Activated naive CD4-positive, alpha-beta T cell treated with anti-CD3 and anti-CD28 coated beads for 36 hours (primary cell): ENCODE measurements around the gene CYTH3. TPM values are rescaled to one million over a fixed set of nuclear protein-coding genes. Genes with fewer than 3 reads are reported as not detected.
"Not testable (repeated sequence)": the region's sequence is repeated elsewhere in the genome, so short reads cannot be mapped to it uniquely, and the experiment has no call there.

Experiments used
- CTCF ChIA-PET: fragments of 350-600 bp; sonication (Branson Sonifier 250); formaldehyde crosslinking; loops from one replicate; lab custom pipeline; 2021; ENCODE audit warnings: antibody characterized with exemption; lab: Charles Lee
- DNase-seq: peaks from one replicate; pipeline ENCODE4 v3.0.0-alpha.2; 2020
- H3K27ac Mint-ChIP-seq: one replicate; pipeline ENCODE4 v1.8.0; 2021; ENCODE audit warnings: mild to moderate bottlenecking, mixed read lengths
- H3K27me3 Mint-ChIP-seq: one replicate; pipeline ENCODE4 v1.8.0; 2021; ENCODE audit warnings: low read depth, mixed read lengths
- H3K36me3 Mint-ChIP-seq: one replicate; pipeline ENCODE4 v1.8.0; 2021; ENCODE audit warnings: low read depth, mixed read lengths
- H3K4me1 Mint-ChIP-seq: one replicate; pipeline ENCODE4 v1.8.0; 2021; ENCODE audit warnings: low read depth, mixed read lengths
- H3K4me3 Mint-ChIP-seq: one replicate; pipeline ENCODE4 v1.8.0; 2021; ENCODE audit warnings: mild to moderate bottlenecking, moderate library complexity, mixed read lengths
- H3K9me3 Mint-ChIP-seq: one replicate; pipeline ENCODE4 v1.8.0; 2021; ENCODE audit warnings: mixed read lengths
- intact Hi-C: fragments of 100-400 bp; cut with micrococcal nuclease; formaldehyde crosslinking; loops from one replicate; pipeline ENCODE4 v1.15.1; 2023
- total RNA-seq, 2 experiments: library from RNA; stranded (reverse); gene quantifications; one replicate each; pipeline ENCODE4 v1.2.3, GENCODE V29; 2021

CYTH3 gene
- total RNA-seq, 2 experiments from 2014 or later = 1.1 TPM

DNA sequence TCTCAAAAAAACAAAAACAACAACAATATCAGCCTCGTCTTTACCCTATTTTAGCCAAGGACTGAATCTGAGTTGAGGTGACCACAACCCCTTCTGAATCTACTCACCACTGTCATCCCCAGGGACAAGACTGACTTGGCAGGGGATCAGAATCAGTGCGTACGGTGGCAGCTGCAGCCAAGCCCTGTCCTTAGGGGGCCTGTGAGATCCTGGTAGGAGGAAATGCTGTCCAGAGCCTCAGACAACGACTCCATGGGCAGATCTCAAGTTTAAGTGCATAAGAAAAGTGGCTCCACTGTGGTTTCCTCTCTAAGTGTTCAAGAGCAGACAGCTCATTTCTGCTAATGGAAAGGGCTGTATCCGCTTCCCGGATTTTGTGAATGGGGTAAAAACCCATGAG, 22.4 kb upstream of the CYTH3 start:
- H3K4me1 Mint-ChIP-seq = peaks cover 4% of the 10 kb centered on the region
- intact Hi-C loops = no loop called here
- no peak overlapping the region for H3K27ac Mint-ChIP-seq
- DNase-seq = no peak
- CTCF ChIA-PET = no interaction called here
- H3K4me3 Mint-ChIP-seq = no peak overlapping the region
- no peaks in the 10 kb centered on the region for H3K36me3 Mint-ChIP-seq
- H3K27me3 Mint-ChIP-seq = no peaks in the 10 kb centered on the region
- H3K9me3 Mint-ChIP-seq = no peaks in the 10 kb centered on the region

DNA sequence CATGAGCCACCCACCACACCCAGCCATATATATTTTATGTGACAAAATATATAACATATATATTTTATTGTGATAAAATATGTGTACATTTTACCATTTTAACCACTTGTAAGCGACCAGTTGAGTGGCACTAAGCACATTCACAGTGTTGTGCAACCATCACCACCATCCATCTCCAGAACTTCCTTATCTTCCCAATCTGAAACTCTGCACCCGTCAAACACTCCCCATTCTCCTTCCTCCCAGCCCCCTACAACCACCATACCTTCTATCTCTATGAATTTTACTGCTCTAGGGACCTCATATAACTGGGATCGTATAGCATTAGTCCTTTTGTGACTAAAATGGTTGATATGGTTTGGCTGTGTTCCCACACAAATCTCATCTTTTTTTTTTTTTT, 20.8 kb upstream of the CYTH3 start:
- peaks cover 4% of the 10 kb centered on the region for H3K4me1 Mint-ChIP-seq
- H3K4me3 Mint-ChIP-seq = no peak overlapping the region
- H3K27me3 Mint-ChIP-seq = no peaks in the 10 kb centered on the region
- DNase-seq = no peak
- CTCF ChIA-PET = no interaction called here
- H3K27ac Mint-ChIP-seq = no peak overlapping the region
- H3K36me3 Mint-ChIP-seq = no peaks in the 10 kb centered on the region
- H3K9me3 Mint-ChIP-seq = no peaks in the 10 kb centered on the region
- intact Hi-C loops = no loop called here

DNA sequence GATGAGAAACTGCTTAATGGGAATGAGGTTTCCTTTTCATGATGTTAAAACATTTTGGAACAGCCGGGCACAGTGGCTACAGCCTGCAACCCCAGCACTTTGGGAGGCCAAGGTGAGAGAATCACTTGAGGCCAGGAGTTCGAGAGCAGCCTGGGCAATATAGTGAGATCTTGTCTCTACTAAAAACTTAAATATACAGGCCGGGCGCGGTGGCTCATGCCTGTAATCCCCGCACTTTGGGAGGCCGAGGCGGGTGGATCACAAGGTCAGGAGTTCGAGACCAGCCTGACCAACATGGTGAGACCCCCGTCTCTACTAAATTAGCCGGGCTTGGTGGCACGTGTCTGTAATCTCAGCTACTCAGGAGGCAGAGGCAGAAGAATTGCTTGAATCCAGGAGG, 19.5 kb upstream of the CYTH3 start:
- DNase-seq, CTCF ChIA-PET, H3K27me3 Mint-ChIP-seq, intact Hi-C loops, H3K4me3 Mint-ChIP-seq, H3K36me3 Mint-ChIP-seq, H3K4me1 Mint-ChIP-seq, H3K27ac Mint-ChIP-seq, H3K9me3 Mint-ChIP-seq: not testable (repeated sequence)

DNA sequence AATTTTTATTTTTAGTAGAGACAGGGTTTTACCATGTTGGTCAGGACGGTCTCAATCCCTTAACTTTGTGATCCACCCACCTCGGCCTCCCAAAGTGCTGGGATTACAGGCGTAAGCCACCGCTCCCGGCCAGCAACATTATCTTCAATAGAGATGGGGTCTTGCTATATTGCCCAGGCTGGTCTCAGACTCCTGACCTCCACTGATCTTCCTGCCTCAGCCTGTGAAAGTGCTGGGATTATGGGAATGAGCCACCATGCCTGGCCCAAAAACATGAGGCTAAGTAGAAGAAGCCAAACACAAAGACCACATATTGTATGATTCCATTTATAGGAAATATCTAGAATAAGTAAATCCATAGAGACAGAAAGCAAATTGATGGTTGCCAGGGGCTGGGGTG, 19.1 kb upstream of the CYTH3 start:
- no peak for DNase-seq
- no peaks in the 10 kb centered on the region for H3K9me3 Mint-ChIP-seq
- H3K4me1 Mint-ChIP-seq = peaks cover 4% of the 10 kb centered on the region
- CTCF ChIA-PET = no interaction called here
- no peak overlapping the region for H3K4me3 Mint-ChIP-seq
- intact Hi-C loops = no loop called here
- H3K27ac Mint-ChIP-seq = no peak overlapping the region
- H3K36me3 Mint-ChIP-seq = no peaks in the 10 kb centered on the region
- no peaks in the 10 kb centered on the region for H3K27me3 Mint-ChIP-seq

DNA sequence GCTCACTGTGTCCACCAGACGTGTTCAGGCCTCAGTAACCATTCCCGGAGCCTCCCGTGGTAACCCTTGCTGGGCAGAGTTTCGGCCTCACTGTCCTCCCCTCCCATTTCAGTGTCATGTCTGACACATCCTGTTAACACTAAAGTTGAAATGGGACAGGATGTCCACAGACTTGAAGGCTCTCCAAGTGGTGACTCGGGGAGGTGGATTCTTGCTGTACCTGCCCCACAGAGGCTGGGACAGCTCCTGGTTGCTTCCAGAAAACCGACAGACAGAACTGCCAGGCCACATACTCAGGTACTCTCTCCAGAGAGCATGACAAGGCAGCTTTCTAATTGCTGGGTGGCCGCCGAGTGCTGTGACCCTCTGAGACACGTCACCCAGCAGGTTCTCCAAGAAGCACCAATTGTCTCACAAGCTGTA, 17.9 kb upstream of the CYTH3 start:
- no peak overlapping the region for H3K27ac Mint-ChIP-seq
- intact Hi-C loops = no loop called here
- H3K27me3 Mint-ChIP-seq = no peaks in the 10 kb centered on the region
- no peak overlapping the region for H3K4me3 Mint-ChIP-seq
- H3K36me3 Mint-ChIP-seq = no peaks in the 10 kb centered on the region
- CTCF ChIA-PET = no interaction called here
- no peak for DNase-seq
- H3K9me3 Mint-ChIP-seq = no peaks in the 10 kb centered on the region
- H3K4me1 Mint-ChIP-seq = peaks cover 4% of the 10 kb centered on the region

DNA sequence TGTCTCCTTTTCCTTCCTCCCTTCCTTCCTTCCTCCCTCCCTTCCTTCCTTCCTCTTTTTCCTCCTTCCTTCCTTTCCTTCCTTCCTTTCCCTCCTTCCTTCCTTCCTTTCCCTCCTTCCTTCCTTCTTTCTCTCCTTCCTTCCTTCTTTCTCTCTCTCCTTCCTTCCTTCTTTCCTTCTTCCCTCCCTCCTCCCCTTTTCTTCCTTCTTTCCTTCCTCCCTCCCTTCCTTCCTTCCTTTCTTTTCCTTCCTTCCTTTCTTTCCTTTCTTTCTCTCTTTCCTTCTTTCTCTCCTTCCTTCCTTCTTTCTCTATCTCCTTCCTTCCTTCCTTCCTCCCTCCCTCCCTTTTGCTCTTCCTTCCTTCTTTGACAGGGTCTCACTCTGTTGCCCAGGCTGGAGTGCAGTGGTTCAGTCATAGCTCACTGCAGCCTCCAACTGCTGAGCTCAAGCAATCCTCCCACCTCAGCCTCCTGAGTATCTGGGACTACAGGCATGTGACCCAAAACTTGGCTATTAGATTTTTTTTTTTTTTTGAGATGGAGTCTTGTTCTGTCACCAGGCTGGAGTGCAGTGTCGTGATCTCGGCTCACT, 15.9 kb upstream of the CYTH3 start:
- Mint-ChIP-seq H3K27ac (no peak overlapping the region), H3K9me3 (no peaks in the 10 kb centered on the region), H3K4me3 (no peak overlapping the region), H3K36me3 (no peaks in the 10 kb centered on the region), H3K4me1 (no peaks in the 10 kb centered on the region), H3K27me3 (no peaks in the 10 kb centered on the region)
- CTCF ChIA-PET = no interaction called here
- no peak for DNase-seq
- intact Hi-C loops = no loop called here

DNA sequence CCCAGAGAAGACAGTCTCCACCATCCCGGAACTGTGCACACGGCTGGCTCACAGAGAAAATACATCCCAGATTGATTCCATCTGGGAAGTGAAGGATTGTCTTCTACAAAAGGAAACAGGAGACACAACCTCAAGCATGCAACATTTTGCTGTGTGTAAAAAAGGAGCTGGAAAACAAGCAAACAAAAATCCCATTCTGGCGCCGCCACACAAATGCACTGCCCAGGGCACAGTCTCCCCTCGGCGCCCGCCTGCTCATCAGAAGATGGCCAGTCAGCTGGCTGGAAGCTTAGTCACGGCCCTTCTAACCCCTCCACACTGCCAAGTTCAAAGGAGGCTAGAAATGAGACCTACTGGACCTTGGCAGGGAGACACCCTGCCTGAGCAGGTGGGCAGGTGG, 14.1 kb upstream of the CYTH3 start:
- H3K36me3 Mint-ChIP-seq = no peaks in the 10 kb centered on the region
- CTCF ChIA-PET = no interaction called here
- intact Hi-C loops = no loop called here
- DNase-seq = no peak
- H3K4me1 Mint-ChIP-seq = no peaks in the 10 kb centered on the region
- no peak overlapping the region for H3K27ac Mint-ChIP-seq
- no peaks in the 10 kb centered on the region for H3K9me3 Mint-ChIP-seq
- no peaks in the 10 kb centered on the region for H3K27me3 Mint-ChIP-seq
- H3K4me3 Mint-ChIP-seq = no peak overlapping the region

DNA sequence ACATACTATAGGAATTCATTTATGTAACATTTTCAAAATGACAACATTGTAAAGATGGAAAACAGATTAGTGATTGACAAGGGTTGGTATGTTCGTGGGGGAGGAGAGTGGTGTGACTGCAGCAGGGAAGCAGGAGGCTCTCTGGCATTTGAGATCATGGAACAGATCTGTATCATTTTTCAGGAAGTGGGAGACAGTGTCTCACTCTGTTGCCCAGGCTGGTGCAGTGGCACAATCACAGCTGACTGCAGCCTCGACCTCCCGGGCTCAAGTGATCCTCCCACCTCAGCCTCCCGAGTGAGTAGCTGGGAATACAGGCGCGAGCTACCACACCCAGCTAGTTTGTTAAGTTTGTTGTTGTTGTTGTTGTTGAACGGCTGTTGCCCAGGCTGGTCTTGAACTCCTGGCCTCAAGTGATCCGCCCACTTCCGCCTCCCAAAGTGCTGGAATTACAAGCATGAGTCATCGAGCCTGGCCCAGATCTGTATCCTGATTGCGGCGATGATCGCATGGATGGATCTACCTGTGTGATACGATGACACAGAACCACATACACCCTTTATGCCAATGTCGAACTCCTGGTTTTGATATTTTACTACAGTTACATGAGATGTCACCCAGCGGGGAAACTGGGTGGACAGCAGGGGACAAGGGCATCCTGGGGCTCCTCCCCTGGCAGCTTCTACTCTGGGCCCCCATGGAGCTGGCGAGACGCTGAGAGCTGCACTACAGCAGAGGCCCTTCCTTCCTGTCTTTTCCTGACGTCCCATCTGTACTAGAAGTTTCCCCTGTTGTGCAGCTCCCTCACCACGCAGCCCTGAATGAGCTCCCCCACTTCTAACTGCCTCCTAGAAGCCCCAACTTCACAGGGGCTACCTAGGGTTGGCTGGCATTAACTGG, 12.3 kb upstream of the CYTH3 start:
- intact Hi-C loops = no loop called here
- no peak overlapping the region for H3K27ac Mint-ChIP-seq

DNA sequence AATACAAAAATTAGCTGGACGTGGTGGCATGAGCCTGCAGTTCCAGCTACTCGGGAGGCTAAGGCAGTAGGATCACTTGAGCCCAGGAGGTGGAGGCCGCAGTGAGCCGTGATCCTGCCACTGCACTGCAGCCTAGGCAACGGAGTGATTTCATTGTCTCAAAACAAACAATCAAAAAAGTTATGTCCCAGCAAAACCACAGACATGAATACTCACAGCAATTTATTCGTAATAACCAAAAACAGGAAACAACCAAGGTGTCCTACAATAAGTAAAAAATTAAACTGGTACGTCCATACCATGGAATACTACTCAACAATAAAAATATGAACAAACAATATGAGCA, 11.6 kb upstream of the CYTH3 start:
- H3K4me1 Mint-ChIP-seq = no peaks in the 10 kb centered on the region
- intact Hi-C loops = no loop called here

More for the DNA sequence above, 12.3 kb upstream of the CYTH3 start:
- Mint-ChIP-seq H3K27me3 (no peaks in the 10 kb centered on the region), H3K36me3 (no peaks in the 10 kb centered on the region), H3K4me1 (no peaks in the 10 kb centered on the region), H3K4me3 (no peak overlapping the region), H3K9me3 (no peaks in the 10 kb centered on the region)
- no peak for DNase-seq
- CTCF ChIA-PET = interaction anchor here (0.6 kb wide), 1 partner anchor 1031 kb away, joined by 4 read pairs; no protein-coding TSS in a partner anchor

DNA sequence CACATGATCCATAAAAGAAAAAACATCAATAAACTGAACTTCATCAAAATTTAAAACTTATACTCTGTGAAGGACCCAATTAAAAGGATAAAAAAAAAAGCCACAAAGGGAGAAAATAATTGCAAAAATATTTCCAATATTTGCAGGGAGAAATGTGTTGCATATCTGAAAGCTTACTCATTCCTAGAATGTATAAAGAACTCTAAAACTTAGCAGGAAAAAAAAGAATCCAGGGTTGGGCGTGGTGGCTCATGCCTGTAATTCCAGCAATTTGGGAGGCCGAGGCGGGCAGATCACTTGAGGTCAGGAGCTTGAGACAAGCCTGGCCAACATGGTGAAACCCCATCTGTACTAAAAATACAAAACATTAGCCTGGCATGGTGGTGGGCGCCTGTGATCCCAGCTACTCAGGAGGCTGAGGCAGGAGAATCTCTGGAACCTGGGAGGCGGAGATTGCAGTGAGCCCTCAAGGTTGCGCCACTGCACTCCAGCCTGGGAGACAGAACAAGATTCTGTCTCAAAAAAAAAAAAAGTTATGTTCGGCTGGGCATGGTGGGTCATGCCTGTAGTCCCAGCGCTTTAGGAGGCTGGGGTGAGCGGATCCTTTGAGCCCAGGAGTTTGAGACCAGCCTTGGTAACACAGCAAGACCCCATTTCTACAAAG, 11.1 kb upstream of the CYTH3 start:
- H3K27ac Mint-ChIP-seq, H3K36me3 Mint-ChIP-seq, H3K9me3 Mint-ChIP-seq, H3K4me1 Mint-ChIP-seq, DNase-seq, H3K4me3 Mint-ChIP-seq, H3K27me3 Mint-ChIP-seq, intact Hi-C loops: not testable (repeated sequence)
- CTCF ChIA-PET = interaction anchor here (0.6 kb wide), 2 partner anchors 226 to 1029 kb away, joined by 4 to 6 read pairs; no protein-coding TSS in a partner anchor

More for the DNA sequence above, 11.6 kb upstream of the CYTH3 start:
- Mint-ChIP-seq H3K27ac (no peak overlapping the region), H3K4me3 (no peak overlapping the region), H3K36me3 (no peaks in the 10 kb centered on the region), H3K9me3 (no peaks in the 10 kb centered on the region), H3K27me3 (no peaks in the 10 kb centered on the region)
- no peak for DNase-seq
- CTCF ChIA-PET = interaction anchor here (0.6 kb wide), 1 partner anchor 1030 kb away, joined by 4 read pairs; no protein-coding TSS in a partner anchor

DNA sequence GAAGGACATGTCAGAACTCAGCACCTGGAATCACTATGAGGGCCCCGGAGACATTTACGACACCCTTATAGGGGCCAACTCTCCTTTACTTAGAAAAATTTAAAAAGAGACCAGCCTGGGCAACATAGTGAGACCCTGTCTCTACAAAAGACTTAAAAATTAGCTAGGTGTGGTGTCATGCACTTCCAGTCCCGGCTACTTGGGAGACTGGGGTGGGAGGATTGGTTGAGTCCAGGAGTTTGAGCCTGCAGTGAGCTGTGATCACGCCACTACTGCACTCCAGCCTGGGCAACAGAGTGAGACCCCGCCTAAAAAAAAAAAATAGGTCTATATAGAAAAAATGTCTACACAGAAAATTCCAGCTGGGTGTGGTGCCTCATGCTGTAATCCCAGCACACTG, 7.5 kb upstream of the CYTH3 start:
- no peak overlapping the region for H3K27ac Mint-ChIP-seq
- CTCF ChIA-PET = no interaction called here

DNA sequence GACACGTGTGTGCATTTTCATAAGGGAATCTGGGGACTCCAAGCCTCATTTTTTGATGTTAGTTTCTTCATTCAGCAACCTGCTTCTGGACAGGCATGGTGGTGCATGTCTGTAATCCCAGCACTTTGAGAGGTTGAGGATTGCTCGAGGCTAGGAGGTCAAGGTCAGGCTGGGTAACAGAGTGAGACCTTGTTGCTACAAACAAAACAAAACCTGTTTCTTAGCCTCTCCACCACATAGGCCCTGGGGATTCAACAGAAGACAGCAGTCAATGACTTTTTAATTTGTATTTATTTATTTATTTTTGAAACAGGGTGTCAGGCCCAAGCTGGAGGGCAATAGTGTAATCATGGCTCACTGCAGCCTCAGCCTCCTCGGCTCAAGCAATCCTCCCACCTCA, 6.9 kb upstream of the CYTH3 start:
- no peaks in the 10 kb centered on the region for H3K4me1 Mint-ChIP-seq
- no peaks in the 10 kb centered on the region for H3K27me3 Mint-ChIP-seq
- DNase-seq = no peak
- H3K36me3 Mint-ChIP-seq = no peaks in the 10 kb centered on the region
- no peak overlapping the region for H3K27ac Mint-ChIP-seq
- intact Hi-C loops = no loop called here
- CTCF ChIA-PET = no interaction called here
- H3K4me3 Mint-ChIP-seq = no peak overlapping the region
- H3K9me3 Mint-ChIP-seq = no peaks in the 10 kb centered on the region

More for the DNA sequence above, 7.5 kb upstream of the CYTH3 start:
- Mint-ChIP-seq H3K4me3 (no peak overlapping the region), H3K27me3 (no peaks in the 10 kb centered on the region), H3K4me1 (no peaks in the 10 kb centered on the region), H3K9me3 (no peaks in the 10 kb centered on the region), H3K36me3 (no peaks in the 10 kb centered on the region)
- intact Hi-C loops = no loop called here
- no peak for DNase-seq
